ENCODE data around the gene AGBL1.

Gene AGBL1

DNA sequence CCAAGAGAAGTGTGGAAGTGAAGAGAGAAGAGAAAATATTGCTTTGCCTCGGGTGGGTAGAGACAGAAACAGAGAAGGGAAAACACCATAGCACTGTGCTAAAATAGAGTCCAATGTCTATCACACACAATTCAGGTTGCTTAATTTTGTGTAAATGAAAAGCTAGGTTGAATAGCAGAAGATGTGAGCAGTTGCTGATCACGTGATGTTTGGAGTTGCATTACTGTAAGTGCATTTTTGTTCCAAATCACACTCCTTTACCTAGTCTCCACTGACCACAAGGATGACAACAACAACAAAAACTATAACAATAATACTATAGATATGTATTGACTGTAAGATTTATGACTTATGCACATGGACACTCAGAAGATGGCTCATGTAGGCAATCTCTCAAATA is 683.2 kb downstream of the AGBL1 start:
- no peak for DNase-seq (ENCODE audit: low spot score)
- TF ChIP-seq, protein P1, sequence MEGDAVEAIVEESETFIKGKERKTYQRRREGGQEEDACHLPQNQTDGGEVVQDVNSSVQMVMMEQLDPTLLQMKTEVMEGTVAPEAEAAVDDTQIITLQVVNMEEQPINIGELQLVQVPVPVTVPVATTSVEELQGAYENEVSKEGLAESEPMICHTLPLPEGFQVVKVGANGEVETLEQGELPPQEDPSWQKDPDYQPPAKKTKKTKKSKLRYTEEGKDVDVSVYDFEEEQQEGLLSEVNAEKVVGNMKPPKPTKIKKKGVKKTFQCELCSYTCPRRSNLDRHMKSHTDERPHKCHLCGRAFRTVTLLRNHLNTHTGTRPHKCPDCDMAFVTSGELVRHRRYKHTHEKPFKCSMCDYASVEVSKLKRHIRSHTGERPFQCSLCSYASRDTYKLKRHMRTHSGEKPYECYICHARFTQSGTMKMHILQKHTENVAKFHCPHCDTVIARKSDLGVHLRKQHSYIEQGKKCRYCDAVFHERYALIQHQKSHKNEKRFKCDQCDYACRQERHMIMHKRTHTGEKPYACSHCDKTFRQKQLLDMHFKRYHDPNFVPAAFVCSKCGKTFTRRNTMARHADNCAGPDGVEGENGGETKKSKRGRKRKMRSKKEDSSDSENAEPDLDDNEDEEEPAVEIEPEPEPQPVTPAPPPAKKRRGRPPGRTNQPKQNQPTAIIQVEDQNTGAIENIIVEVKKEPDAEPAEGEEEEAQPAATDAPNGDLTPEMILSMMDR (IDR thresholded peaks at IDR 0.05; ENCODE audit: extremely low read depth, missing control alignments), result no peak

DNA sequence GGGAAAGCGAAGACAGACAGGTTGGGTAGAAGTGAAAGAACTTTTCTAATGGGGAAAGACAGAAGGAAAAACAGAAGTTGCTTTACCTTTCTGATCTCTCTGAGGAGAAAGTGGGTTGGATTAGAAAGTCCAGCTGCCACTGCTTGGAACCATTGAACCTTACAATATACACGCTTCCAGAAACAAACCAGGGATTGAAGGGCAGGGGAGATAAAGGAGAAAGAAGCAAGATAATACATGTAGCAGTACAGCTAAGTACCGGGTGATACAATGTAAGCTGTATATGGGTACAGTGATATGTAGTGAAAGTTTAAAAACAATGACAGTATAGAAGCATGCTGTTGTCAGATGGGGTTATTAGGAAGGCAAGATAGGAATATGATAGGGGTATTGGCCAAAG is 684.4 kb downstream of the AGBL1 start:
- TF ChIP-seq, protein P1 (IDR thresholded peaks at IDR 0.05; ENCODE audit: extremely low read depth, missing control alignments), result no peak
- no peak for DNase-seq (ENCODE audit: low spot score)

DNA sequence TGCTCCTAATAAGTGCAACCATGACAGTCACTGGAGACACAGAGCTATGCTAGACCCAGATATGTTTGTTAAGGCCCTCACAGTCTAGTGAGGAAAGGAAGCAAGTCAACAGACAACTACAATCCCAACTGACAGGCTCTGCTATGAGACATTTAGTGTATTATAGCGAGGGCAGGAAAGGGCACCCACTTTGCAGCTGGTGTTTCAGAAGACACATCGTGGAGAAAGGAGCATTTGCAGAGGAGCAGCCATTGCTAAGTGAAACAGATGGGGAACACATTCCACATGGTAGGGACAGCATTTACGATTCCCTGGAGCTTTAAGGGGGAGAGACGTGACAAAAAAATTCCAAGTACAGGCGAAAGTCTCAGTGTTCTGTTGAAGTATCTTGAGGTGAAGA is 685.6 kb downstream of the AGBL1 start:
- DNase-seq (ENCODE audit: low spot score), result no peak
- TF ChIP-seq, protein P1 (IDR thresholded peaks at IDR 0.05; ENCODE audit: extremely low read depth, missing control alignments), result no peak

DNA sequence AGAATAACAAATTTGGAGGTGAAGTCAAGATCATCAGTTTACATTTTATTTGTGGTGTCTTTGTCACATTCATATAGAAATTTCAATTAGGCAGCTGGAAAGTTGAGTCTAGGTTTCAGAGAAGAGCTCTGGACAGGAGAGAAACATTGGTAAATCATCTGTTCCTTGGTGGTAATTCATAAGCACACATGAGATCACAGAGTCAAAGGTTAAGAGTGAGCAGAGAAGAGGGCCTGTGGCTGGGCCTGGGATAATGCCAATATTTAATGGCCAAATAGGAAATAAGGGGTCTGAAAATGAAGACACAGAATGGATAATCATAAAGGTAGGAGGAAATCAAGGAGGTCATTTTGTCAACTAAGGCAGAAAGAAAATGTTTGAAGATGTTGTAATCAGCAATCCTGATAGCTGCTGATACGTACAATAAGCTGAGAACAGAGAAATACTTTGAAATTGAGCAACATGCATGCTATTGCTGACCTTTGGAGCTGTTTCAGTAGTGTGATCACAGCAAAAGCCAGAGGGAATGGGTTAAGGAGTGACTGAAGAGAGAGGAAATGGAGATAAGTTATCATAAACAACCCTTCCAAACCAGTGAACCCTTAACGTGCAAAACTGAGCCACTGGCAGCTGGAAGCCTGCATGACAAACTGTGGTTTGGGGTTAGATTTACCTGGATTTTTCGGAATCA is 692.8 kb downstream of the AGBL1 start:
- DNase-seq (ENCODE audit: low spot score), result no peak
- TF ChIP-seq, protein P1 (IDR thresholded peaks at IDR 0.05; ENCODE audit: extremely low read depth, missing control alignments), result no peak

DNA sequence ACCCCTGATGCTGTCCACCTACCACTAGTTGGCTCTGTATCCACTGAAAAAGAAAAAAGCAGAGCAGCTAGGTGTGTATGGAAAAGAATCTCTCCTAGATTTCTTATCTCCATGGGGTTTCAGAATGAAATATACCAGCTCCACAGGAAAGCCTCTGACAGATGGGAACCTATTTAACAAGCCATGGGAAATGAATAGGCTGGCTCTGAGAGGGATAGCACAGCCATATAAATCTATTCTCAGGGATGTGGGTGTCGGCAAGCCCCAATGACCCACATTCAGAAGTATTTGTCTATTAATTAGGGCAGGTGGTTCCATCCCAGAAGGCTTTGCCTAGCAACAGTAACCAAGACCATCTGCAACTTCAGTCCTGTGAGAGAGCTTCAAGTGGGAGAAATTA is 694.1 kb downstream of the AGBL1 start:
- TF ChIP-seq, protein P1 (IDR thresholded peaks at IDR 0.05; ENCODE audit: extremely low read depth, missing control alignments), result no peak
- no peak for DNase-seq (ENCODE audit: low spot score)

DNA sequence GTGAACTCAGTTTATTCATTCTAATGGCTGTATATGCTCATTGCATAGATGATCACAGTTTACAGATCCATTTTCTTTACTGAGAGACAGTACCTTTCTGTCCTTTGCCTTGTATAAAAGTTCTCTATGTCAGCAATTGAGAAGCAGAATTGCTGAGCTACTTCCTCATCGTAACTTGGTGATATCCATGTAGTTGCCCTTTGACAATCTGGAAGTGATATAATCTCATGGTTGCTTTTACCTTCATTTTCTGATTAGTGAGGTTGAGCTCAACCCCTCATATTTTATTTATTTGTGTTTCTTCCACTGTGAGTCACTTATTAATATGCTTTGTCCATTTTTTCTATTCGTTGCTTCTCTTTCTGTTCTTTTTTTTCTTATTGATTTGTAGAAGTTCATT is 696.5 kb downstream of the AGBL1 start:
- no peak for DNase-seq (ENCODE audit: low spot score)
- TF ChIP-seq, protein P1 (IDR thresholded peaks at IDR 0.05; ENCODE audit: extremely low read depth, missing control alignments), result no peak

DNA sequence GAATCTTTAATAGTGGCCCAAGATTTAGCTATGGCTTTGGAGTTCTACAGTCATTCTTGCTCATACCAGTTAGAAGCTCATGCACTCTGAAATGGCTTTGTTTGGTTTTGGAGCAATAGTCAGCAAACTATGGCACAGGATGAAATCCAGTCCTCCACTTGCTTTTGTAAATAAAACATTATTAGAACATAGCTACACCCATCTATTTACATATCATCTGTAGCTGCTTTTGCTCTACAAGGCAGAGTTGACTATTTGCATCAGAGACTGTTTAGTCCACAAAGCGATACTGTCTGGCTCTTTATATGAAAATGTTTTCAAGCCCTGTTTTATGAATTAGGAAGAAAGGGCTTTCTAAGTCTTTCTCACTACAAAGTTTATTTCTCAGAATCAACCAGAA is 716.9 kb downstream of the AGBL1 start:
- DNase-seq (ENCODE audit: low spot score), result no peak
- TF ChIP-seq, protein P1 (IDR thresholded peaks at IDR 0.05; ENCODE audit: extremely low read depth, missing control alignments), result no peak

Data from GM20000 (cell line).